ENCODE data around the gene C2orf76.

C2orf76 gene

GRCh38 chr2:119366649-119367471 is at the start of gene C2orf76, which contains the start of gene DBI:
C2orf76 (minus strand) TSS chr2:119366834; CDS start chr2:119339959, 26,875 bp downstream.
DBI (plus strand) TSS chr2:119366977; CDS start chr2:119367052, 75 bp downstream.
- Histone ChIP-seq H4K20me1 (ENCODE audit: insufficient read depth, low read length) (no peaks in the 10 kb centered on the region), H3K27ac (ENCODE audit: low read depth, low read length, poor library complexity, severe bottlenecking) (peak within 1 kb of the TSS; percentile 60), H3K79me2 (ENCODE audit: insufficient read depth, low read length) (peaks cover 12% of the 10 kb centered on the region; the same call in 1 of the 2 replicates), H3K9me3 (ENCODE audit: low read length) (no peaks in the 10 kb centered on the region), H3K4me2 (ENCODE audit: low read length) (peak within 1 kb of the TSS; percentile 76), H3K9me2 (ENCODE audit: low read depth, low read length) (no peaks in the 10 kb centered on the region), H3K36me3 (ENCODE audit: insufficient read depth, low read length) (peaks cover 35% of the 10 kb centered on the region), H3K4me1 (ENCODE audit: insufficient read depth, low read length, severe bottlenecking) (peaks cover 23% of the 10 kb centered on the region), H3K27me3 (ENCODE audit: insufficient read depth, low read length) (no peaks in the 10 kb centered on the region), H3K9ac (ENCODE audit: low read length) (peak within 1 kb of the TSS; percentile 92), H3F3A (ENCODE audit: insufficient read depth, low read length) (no peaks in the 10 kb centered on the region), H2AFZ (ENCODE audit: low read length) (no peak within 1 kb of the TSS), H3K4me3 (ENCODE audit: low read depth, low read length, poor library complexity, severe bottlenecking) (peak within 1 kb of the TSS; percentile 96)
- TF ChIP-seq, protein P1, sequence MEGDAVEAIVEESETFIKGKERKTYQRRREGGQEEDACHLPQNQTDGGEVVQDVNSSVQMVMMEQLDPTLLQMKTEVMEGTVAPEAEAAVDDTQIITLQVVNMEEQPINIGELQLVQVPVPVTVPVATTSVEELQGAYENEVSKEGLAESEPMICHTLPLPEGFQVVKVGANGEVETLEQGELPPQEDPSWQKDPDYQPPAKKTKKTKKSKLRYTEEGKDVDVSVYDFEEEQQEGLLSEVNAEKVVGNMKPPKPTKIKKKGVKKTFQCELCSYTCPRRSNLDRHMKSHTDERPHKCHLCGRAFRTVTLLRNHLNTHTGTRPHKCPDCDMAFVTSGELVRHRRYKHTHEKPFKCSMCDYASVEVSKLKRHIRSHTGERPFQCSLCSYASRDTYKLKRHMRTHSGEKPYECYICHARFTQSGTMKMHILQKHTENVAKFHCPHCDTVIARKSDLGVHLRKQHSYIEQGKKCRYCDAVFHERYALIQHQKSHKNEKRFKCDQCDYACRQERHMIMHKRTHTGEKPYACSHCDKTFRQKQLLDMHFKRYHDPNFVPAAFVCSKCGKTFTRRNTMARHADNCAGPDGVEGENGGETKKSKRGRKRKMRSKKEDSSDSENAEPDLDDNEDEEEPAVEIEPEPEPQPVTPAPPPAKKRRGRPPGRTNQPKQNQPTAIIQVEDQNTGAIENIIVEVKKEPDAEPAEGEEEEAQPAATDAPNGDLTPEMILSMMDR (IDR thresholded peaks at IDR 0.05; ENCODE audit: low read length), result no peak
- no peak for TF ChIP-seq EZH2 (IDR thresholded peaks at IDR 0.05; ENCODE audit: borderline replicate concordance, low read length)

GRCh38 chr2:119415630-119416029 is 49.0 kb upstream of the C2orf76 start:
- Histone ChIP-seq H3K9me2 (ENCODE audit: low read depth, low read length) (no peaks in the 10 kb centered on the region), H3K36me3 (ENCODE audit: insufficient read depth, low read length) (no peaks in the 10 kb centered on the region), H2AFZ (ENCODE audit: low read length) (no peak overlapping the region), H3F3A (ENCODE audit: insufficient read depth, low read length) (no peaks in the 10 kb centered on the region), H3K4me1 (ENCODE audit: insufficient read depth, low read length, severe bottlenecking) (no peaks in the 10 kb centered on the region), H3K4me3 (ENCODE audit: low read depth, low read length, poor library complexity, severe bottlenecking) (no peak overlapping the region), H3K27ac (ENCODE audit: low read depth, low read length, poor library complexity, severe bottlenecking) (no peak overlapping the region), H3K9ac (ENCODE audit: low read length) (no peak overlapping the region), H3K27me3 (ENCODE audit: insufficient read depth, low read length) (no peaks in the 10 kb centered on the region), H4K20me1 (ENCODE audit: insufficient read depth, low read length) (no peaks in the 10 kb centered on the region), H3K9me3 (ENCODE audit: low read length) (no peaks in the 10 kb centered on the region), H3K4me2 (ENCODE audit: low read length) (no peak overlapping the region), H3K79me2 (ENCODE audit: insufficient read depth, low read length) (no peaks in the 10 kb centered on the region)
- TF ChIP-seq EZH2 (IDR thresholded peaks at IDR 0.05; ENCODE audit: borderline replicate concordance, low read length), result no peak
- TF ChIP-seq, protein P1 (IDR thresholded peaks at IDR 0.05; ENCODE audit: low read length), result no peak

DNA sequence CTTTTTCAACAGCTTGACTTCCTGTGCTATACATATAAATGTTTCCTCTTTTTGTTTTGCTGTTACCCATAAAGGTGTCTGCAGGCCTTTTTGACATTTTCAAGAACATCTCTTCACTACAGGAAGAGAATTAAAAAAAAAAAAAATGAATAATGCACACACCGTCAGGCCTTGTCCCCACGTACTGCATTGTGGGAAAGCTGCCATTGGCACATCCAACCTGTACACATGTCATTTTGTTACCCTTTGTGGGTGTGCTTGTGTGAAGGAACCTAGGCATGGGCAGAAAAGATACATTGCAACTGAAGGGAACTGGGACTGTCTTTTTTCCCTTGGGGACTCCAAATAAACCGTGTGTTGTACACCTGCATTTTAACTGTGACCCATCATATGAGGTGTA is 48.3 kb upstream of the C2orf76 start:
- TF ChIP-seq, protein P1 (IDR thresholded peaks at IDR 0.05; ENCODE audit: low read length), result no peak
- no peak for TF ChIP-seq EZH2 (IDR thresholded peaks at IDR 0.05; ENCODE audit: borderline replicate concordance, low read length)

More for the DNA sequence above, 48.3 kb upstream of the C2orf76 start:
- Histone ChIP-seq H4K20me1 (ENCODE audit: insufficient read depth, low read length) (no peaks in the 10 kb centered on the region), H3K9ac (ENCODE audit: low read length) (no peak overlapping the region), H3K9me3 (ENCODE audit: low read length) (no peaks in the 10 kb centered on the region), H3K36me3 (ENCODE audit: insufficient read depth, low read length) (no peaks in the 10 kb centered on the region), H3F3A (ENCODE audit: insufficient read depth, low read length) (no peaks in the 10 kb centered on the region), H3K4me2 (ENCODE audit: low read length) (no peak overlapping the region), H3K4me3 (ENCODE audit: low read depth, low read length, poor library complexity, severe bottlenecking) (no peak overlapping the region), H3K27ac (ENCODE audit: low read depth, low read length, poor library complexity, severe bottlenecking) (no peak overlapping the region), H3K4me1 (ENCODE audit: insufficient read depth, low read length, severe bottlenecking) (no peaks in the 10 kb centered on the region), H3K27me3 (ENCODE audit: insufficient read depth, low read length) (no peaks in the 10 kb centered on the region), H3K79me2 (ENCODE audit: insufficient read depth, low read length) (no peaks in the 10 kb centered on the region), H3K9me2 (ENCODE audit: low read depth, low read length) (no peaks in the 10 kb centered on the region), H2AFZ (ENCODE audit: low read length) (no peak overlapping the region)

All from OCI-LY1 (cell line).